B cell (primary cell): ENCODE data around the gene TIMM50. TPM values are rescaled to one million over a fixed set of nuclear protein-coding genes. Genes with fewer than 3 reads are reported as not detected.

Experiments used
- ATAC-seq: fragments of 200-7000 bp; cut with Tn5 transposase; one replicate; pipeline ENCODE4 v1.10.0; 2021; ENCODE audit warnings: low read depth, mild to moderate bottlenecking, moderate number of reproducible peaks, moderate library complexity
- CTCF ChIA-PET: fragments of 350-600 bp; sonication (Branson Sonifier 250); formaldehyde crosslinking; loops from one replicate; lab custom pipeline; 2021; ENCODE audit warnings: antibody characterized with exemption, inconsistent platforms; lab: Charles Lee
- POLR2A ChIA-PET: fragments of 350-600 bp; sonication (Branson Sonifier 250); formaldehyde crosslinking; loops from one replicate; lab custom pipeline; 2021; ENCODE audit warnings: antibody characterized with exemption; lab: Charles Lee
- DNase-seq: peaks from one replicate; pipeline ENCODE4 v3.0.0; 2013
- H2AFZ ChIP-seq: 2 replicates; pipeline ENCODE4 v1.6.1; 2012; ENCODE audit warnings: mild to moderate bottlenecking, low read depth, low read length; ENCODE audit not compliant: insufficient read depth, poor library complexity, severe bottlenecking
- H3K27ac ChIP-seq, 2 donors: 1 replicate in 1 of 2; 2 replicates in 1 of 2; pipeline ENCODE4 v1.5.1; 2012 to 2013; ENCODE audit warnings: low read length in 2 of 2, mild to moderate bottlenecking in 2 of 2, moderate library complexity in 1 of 2
- H3K27me3 ChIP-seq, 4 experiments: fragments of 200-600 bp in 1 of 4; sonication (generic) in 1 of 4; replicated peaks in 1 of 4; 1 replicate in 2 of 4; 2 replicates in 2 of 4; pipeline versions ENCODE4 v1.6.1 to v1.7.0; 2013 to 2016; ENCODE audit warnings: low read length in 3 of 4, mild to moderate bottlenecking in 2 of 4, mixed read lengths in 1 of 4, moderate library complexity in 1 of 4; ENCODE audit not compliant: insufficient read depth in 4 of 4, control insufficient read depth in 3 of 4; ENCODE audit errors: control extremely low read depth in 1 of 4
- H3K36me3 ChIP-seq, 2 experiments: replicated peaks in 1 of 2; 1 replicate in 1 of 2; 2 replicates in 1 of 2; pipeline versions ENCODE4 v1.6.1 to v1.7.1; 2013; ENCODE audit warnings: low read length in 1 of 2; ENCODE audit not compliant: insufficient read depth in 2 of 2, control insufficient read depth in 1 of 2; ENCODE audit errors: control extremely low read depth in 1 of 2, extremely low read depth in 1 of 2
- H3K4me1 ChIP-seq, 2 donors: fragments of 200-600 bp in 1 of 2; sonication (generic) in 1 of 2; 1 replicate in 1 of 2; 2 replicates in 1 of 2; pipeline versions ENCODE4 v1.5.1 to v1.6.1; 2013 to 2017; ENCODE audit warnings: low read length in 2 of 2; ENCODE audit not compliant: control insufficient read depth in 2 of 2, insufficient read depth in 2 of 2
- H3K4me2 ChIP-seq: replicated peaks from 2 replicates; pipeline ENCODE3; 2012; ENCODE audit warnings: mild to moderate bottlenecking, low read depth, low read length; ENCODE audit not compliant: poor library complexity, severe bottlenecking
- H3K4me3 ChIP-seq, 5 experiments: fragments of 200-600 bp in 1 of 5; sonication (generic) in 1 of 5; 1 replicate in 3 of 5; 2 replicates in 2 of 5; pipeline versions ENCODE4 v1.5.1 to v1.7.0; 2011 to 2016; ENCODE audit warnings: low read length in 4 of 5, mild to moderate bottlenecking in 4 of 5, low read depth in 2 of 5, control low read depth in 1 of 5, moderate library complexity in 1 of 5; ENCODE audit not compliant: insufficient read depth in 1 of 5; ENCODE audit errors: control extremely low read depth in 1 of 5, extremely low read depth in 1 of 5
- H3K79me2 ChIP-seq: fragments of 200-600 bp; sonication (generic); one replicate; pipeline ENCODE4 v1.6.0; 2016; ENCODE audit warnings: low read length; ENCODE audit not compliant: control insufficient read depth, insufficient read depth
- H3K9ac ChIP-seq: fragments of 200-600 bp; sonication (generic); 2 replicates; pipeline ENCODE4 v1.6.1; 2017; ENCODE audit warnings: mild to moderate bottlenecking, low read length, moderate library complexity
- H3K9me3 ChIP-seq, 3 donors: one replicate each; pipeline versions ENCODE4 v1.6.1 to v1.7.1; 2013; ENCODE audit warnings: low read length in 2 of 3; ENCODE audit not compliant: control insufficient read depth in 2 of 3, insufficient read depth in 1 of 3; ENCODE audit errors: control extremely low read depth in 1 of 3
- H4K20me1 ChIP-seq: 2 replicates; pipeline ENCODE4 v1.6.0; 2012; ENCODE audit warnings: mild to moderate bottlenecking, low read length; ENCODE audit not compliant: insufficient read depth, control insufficient read depth, poor library complexity, severe bottlenecking
- H3K27ac Mint-ChIP-seq: one replicate; pipeline ENCODE4 v1.8.0; 2021; ENCODE audit warnings: mixed read lengths
- H3K27me3 Mint-ChIP-seq: one replicate; pipeline ENCODE4 v1.8.0; 2021; ENCODE audit warnings: mixed read lengths
- H3K4me1 Mint-ChIP-seq: one replicate; pipeline ENCODE4 v1.8.0; 2021; ENCODE audit warnings: mixed read lengths
- H3K4me3 Mint-ChIP-seq: one replicate; pipeline ENCODE4 v1.8.0; 2021; ENCODE audit warnings: mixed read lengths
- H3K9me3 Mint-ChIP-seq: one replicate; pipeline ENCODE4 v1.8.0; 2022; ENCODE audit warnings: mixed read lengths; ENCODE audit not compliant: insufficient read depth
- EZH2 ChIP-seq: IDR thresholded peaks from 2 replicates; pipeline ENCODE4 v1.6.1; 2012; ENCODE audit warnings: borderline replicate concordance, low read depth, mild to moderate bottlenecking, moderate library complexity, low read length; ENCODE audit not compliant: insufficient read depth, poor library complexity, severe bottlenecking
- WGBS: methylation state at CpG from one replicate; pipeline ENCODE4 v1.1.5; 2013; ENCODE audit warnings: missing lambda C conversion rate; ENCODE audit not compliant: insufficient coverage; 5-methylcytosine and 5-hydroxymethylcytosine counted together
- intact Hi-C: fragments of 100-400 bp; cut with micrococcal nuclease; formaldehyde crosslinking; loops from one replicate; pipeline ENCODE4 v1.10.0; 2022
- polyA plus RNA-seq: library from polyadenylated mRNA; depleted of rRNA; stranded (reverse); fragments of >200 nt; gene quantifications from 2 replicates; pipeline ENCODE4 v1.2.3, GENCODE V29; 2012
- total RNA-seq, 2 donors: library from RNA; stranded (reverse); fragments of 120-200 nt in 1 of 2; gene quantifications; 1 replicate in 1 of 2; 2 replicates in 1 of 2; pipeline versions ENCODE4 v1.2.3 to v1.2.4, GENCODE V29; 2013 to 2022
- TF ChIP-seq, protein P1 (sequence below): fragments of 200-600 bp; IDR thresholded peaks from one replicate; pipeline ENCODE4 v1.8.0; 2022; ENCODE audit warnings: antibody characterized with exemption, mild to moderate bottlenecking

The TIMM50 gene
- total and polyA plus RNA-seq, 2 donors (not counting 1 experiment from before 2014, with no cell fraction given): 25.7 to 55.3 TPM

DNA sequence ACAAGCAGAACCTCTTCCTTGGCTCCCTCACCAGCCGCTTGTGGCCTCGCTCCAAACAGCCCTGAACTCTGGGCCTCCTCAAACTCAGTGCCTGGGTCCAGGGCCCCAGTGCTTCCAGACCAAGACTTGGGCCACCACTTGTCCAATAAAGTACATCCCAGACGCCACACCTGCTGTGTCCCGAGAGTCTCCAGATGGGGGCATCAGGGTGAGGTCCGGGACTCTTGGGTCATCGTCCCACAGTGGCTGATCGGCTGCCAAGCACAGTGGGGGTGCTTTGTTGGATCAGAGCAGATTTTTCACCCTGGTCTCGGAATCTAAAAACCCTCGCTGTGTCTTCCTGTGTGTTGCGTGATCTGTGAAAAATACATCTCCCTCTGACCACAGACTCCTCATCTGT lies 9.1 kb downstream of the TIMM50 start:
- Histone ChIP-seq H3K4me2 (no peak overlapping the region), H3K27me3 (no peaks in the 10 kb centered on the region), H3K4me3 (no peak overlapping the region), H2AFZ (no peak overlapping the region), H3K9ac (no peak overlapping the region), H3K9me3 (no peaks in the 10 kb centered on the region), H3K27ac (no peak overlapping the region), H3K4me1 (no peaks in the 10 kb centered on the region), H3K79me2 (peaks cover 5% of the 10 kb centered on the region), H3K36me3 (peaks cover 6 to 46% of the 10 kb centered on the region in 2 experiments), H4K20me1 (peaks cover 5% of the 10 kb centered on the region)
- Mint-ChIP-seq H3K27ac (no peak overlapping the region), H3K9me3 (no peaks in the 10 kb centered on the region), H3K4me3 (no peak overlapping the region), H3K4me1 (no peaks in the 10 kb centered on the region), H3K27me3 (no peaks in the 10 kb centered on the region)
- ATAC-seq (no peak), DNase-seq (no peak)
- ChIA-PET CTCF (interaction anchor here (0.6 to 1.2 kb wide), 2 partner anchors 13 to 46 kb away, joined by 3 read pairs; no protein-coding TSS in a partner anchor), POLR2A (interaction anchor here (0.6 kb wide), 1 partner anchor 54 kb away, joined by 3 read pairs; the partner anchor contains the start of gene RPS16)
- WGBS: 100% methylated on average over 7 of the region's 10 CpGs
- TF ChIP-seq EZH2: no peak
- TF ChIP-seq, protein P1, sequence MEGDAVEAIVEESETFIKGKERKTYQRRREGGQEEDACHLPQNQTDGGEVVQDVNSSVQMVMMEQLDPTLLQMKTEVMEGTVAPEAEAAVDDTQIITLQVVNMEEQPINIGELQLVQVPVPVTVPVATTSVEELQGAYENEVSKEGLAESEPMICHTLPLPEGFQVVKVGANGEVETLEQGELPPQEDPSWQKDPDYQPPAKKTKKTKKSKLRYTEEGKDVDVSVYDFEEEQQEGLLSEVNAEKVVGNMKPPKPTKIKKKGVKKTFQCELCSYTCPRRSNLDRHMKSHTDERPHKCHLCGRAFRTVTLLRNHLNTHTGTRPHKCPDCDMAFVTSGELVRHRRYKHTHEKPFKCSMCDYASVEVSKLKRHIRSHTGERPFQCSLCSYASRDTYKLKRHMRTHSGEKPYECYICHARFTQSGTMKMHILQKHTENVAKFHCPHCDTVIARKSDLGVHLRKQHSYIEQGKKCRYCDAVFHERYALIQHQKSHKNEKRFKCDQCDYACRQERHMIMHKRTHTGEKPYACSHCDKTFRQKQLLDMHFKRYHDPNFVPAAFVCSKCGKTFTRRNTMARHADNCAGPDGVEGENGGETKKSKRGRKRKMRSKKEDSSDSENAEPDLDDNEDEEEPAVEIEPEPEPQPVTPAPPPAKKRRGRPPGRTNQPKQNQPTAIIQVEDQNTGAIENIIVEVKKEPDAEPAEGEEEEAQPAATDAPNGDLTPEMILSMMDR: no peak
- intact Hi-C loops: no loop called here

DNA sequence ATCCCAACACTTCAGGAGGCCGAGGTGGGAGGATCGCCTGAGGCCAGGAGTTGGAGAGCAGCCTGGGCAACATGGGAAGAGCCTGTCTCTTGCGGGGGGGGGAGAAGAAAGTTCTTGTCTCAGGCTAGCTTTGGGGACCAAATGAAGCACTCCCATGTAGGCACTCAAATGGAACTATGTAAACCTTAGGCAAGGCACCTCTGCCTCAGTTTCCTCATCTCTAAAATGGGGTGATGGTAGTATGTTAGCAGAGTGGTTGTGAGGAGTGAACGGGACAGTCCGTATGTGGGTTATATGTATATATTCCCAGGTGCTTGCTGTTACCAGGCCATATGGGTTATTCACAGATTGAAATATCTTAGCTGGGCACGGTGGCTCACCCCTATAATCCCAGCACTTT lies 11.6 kb downstream of the TIMM50 start:
- Mint-ChIP-seq H3K27me3 (no peaks in the 10 kb centered on the region), H3K4me1 (no peaks in the 10 kb centered on the region), H3K27ac (no peak overlapping the region), H3K4me3 (no peak overlapping the region), H3K9me3 (no peaks in the 10 kb centered on the region)
- intact Hi-C loops: no loop called here
- POLR2A ChIA-PET: interaction anchor here (0.6 kb wide), 1 partner anchor 121 kb away, joined by 4 read pairs; no protein-coding TSS in a partner anchor
- no peak overlapping the region for H3K9ac ChIP-seq
- DNase-seq (no peak), ATAC-seq (no peak)
- no peaks in the 10 kb centered on the region for H4K20me1 ChIP-seq
- no peak overlapping the region for H3K27ac ChIP-seq
- H3K4me1 ChIP-seq: no peaks in the 10 kb centered on the region
- H3K4me2 ChIP-seq: no peak overlapping the region
- H3K4me3 ChIP-seq: no peak overlapping the region
- TF ChIP-seq EZH2: no peak
- TF ChIP-seq, protein P1: no peak
- peaks cover 2 to 26% of the 10 kb centered on the region in 2 experiments for H3K36me3 ChIP-seq
- H3K9me3 ChIP-seq: no peaks in the 10 kb centered on the region
- no peaks in the 10 kb centered on the region for H3K79me2 ChIP-seq
- H3K27me3 ChIP-seq: no peaks in the 10 kb centered on the region
- no peak overlapping the region for H2AFZ ChIP-seq
- CTCF ChIA-PET: interaction anchor here (0.6 to 1.2 kb wide), 4 partner anchors 18 to 170 kb away, joined by 3 to 6 read pairs (median 4); no protein-coding TSS in a partner anchor
- WGBS: 100% methylated on average over 3 of the region's 6 CpGs
